ENCODE measurements around the gene PPP1R12A. TPM values are rescaled to one million over a fixed set of nuclear protein-coding genes. Genes with fewer than 3 reads are reported as not detected.
"Not testable (repeated sequence)": the region's sequence is repeated elsewhere in the genome, so short reads cannot be mapped to it uniquely, and the experiment has no call there.

Gene PPP1R12A
- total RNA-seq, 1 donor from 2014 or later: 106 TPM

DNA sequence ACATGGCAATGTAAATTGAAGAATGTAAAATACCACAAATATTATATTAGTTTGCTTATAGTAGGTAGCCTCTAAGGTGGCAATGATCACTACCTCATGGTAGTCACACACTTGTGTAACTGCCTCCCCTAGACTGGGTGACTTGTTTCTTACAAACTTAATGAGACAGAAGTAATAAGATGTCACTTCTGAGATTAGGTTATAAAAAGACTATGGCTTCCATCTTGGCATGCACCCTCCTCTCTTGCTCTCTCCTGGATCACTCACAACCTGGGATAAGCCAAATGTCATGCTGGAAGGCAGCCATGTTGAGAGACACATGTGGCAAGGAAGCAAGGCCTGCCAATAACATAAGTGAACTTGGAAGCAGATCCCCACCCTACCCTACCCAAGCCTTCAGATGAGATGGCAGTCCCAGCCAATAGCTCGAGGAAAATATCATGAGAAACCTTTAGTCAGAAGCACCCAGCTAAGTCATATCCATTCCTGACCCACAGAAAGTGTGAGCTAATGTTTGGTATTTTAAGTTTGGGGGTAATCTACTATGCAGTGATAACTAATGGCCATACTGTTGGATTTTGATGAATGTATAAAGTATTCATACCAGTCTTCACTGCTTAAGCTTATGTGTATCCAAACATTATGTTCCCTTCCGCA is 43.3 kb downstream of the PPP1R12A start:
- no peak for DNase-seq

DNA sequence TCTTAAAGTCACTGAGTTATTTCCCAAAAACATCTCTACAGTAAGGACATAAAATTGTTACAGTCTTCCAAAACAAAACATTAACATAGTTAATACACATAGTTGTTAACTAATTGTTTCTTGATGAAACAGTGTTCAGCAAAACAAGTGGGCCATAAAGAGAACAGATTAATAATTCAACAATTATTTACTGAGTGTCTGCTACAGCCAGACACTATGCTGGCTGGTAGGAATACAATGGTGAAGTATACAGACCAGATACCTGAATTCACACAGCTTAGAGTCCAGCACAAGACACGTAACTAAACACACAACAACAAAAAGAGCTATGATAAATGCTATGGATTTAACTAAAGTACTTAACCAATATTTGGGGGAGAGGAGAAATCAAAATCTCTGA is 47.0 kb downstream of the PPP1R12A start:
- DNase-seq: no peak

GRCh38 chr12:79886917-79887519 is 47.9 kb downstream of the PPP1R12A start:
- DNase-seq: peak; percentile 72

DNA sequence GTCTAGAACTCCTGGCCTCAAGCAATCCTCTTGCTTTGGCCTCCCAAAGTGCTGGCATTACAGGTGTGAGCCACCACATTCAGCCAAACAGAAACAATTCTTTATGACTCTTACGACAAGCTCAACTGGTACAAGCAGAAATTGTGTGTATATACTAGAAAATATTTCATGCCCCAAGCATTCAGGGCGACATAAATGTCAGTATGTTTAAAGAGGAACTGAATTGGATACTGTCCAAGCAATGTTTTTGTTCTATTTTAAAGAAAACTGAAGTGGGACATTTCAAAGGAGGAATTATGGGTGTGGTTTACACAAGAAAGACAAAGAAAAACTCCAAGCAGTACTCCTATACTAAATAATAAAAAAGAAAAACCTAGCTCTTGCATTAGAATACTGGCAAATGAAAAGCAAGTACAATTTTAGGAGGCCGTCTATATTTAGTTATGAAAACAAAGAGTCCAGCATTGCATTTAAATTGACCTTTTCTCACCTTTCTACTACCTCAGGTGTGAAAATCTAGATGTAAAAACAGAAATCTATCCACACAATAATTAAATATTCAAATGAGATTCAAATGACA is 48.9 kb downstream of the PPP1R12A start:
- DNase-seq: peak; percentile 61

- DNase-seq: no peak
Measured at GRCh38 chr12:79884401-79885006, 50.4 kb downstream of the PPP1R12A start.

- DNase-seq: no peak
Measured at GRCh38 chr12:79883216-79883615, 51.7 kb downstream of the PPP1R12A start.

- DNase-seq: no peak
Measured at GRCh38 chr12:79881351-79881750, 53.5 kb downstream of the PPP1R12A start.

- not testable (repeated sequence) for DNase-seq
Measured at GRCh38 chr12:79878506-79878905, 56.4 kb downstream of the PPP1R12A start.

- DNase-seq: no peak
Measured at GRCh38 chr12:79877246-79877645, 57.7 kb downstream of the PPP1R12A start.

DNA sequence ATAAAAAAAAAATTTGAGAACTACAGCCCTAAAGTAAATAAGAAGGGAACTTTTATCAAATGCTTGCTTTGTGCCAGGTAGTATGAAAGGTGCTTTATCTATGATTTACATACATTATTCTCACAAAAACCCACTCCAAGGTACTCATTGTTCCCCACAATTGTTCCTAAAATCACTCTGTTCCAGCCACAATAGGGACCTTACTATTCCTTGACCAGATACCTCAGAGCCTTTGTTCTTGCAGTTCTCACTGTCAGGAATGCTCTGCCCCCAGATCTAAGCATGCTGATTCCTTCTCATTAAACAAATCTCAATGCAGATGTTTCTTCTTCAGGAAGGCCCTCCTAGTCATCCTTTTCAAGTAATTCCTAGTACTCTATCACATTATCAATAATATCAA is 60.2 kb downstream of the PPP1R12A start:
- no peak for DNase-seq

DNA sequence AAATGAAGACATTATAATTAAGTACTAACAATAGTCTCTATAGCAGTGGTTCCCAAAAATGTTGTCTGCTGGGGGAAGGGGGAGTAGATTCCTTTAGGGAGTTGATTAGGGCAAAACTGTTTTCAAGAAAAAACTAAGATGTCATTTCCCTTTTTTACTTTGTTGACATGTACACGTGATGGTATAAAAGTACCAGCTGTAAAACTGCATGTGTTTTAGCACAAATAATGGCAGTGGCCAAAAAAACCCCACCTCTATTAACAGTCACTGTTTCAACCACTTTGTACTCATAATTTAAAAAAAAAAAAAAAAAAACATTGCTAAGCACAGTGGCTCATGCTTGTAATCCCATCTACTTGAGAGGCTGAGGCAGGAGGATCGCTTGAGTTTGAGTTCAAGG is 61.7 kb downstream of the PPP1R12A start:
- no peak for DNase-seq

DNA sequence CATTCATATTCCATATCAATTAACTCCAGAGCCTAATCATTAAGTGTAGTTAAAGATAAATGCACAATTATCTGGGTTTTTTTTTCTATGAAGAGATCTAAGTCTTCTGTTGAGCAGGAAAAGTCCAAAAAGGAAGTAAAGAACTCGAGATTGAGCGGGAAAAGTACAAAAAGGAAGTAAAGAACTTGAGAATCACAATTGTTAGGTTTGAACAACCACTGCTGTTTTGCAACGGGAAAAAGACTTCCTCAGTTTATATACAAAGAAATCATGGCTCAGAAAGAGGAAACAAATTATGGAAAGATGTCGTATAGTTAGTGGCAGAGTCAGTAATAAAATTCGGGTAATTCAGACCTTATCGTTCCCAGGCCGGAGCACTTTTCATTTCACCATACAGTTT is 63.3 kb downstream of the PPP1R12A start:
- DNase-seq: no peak

DNA sequence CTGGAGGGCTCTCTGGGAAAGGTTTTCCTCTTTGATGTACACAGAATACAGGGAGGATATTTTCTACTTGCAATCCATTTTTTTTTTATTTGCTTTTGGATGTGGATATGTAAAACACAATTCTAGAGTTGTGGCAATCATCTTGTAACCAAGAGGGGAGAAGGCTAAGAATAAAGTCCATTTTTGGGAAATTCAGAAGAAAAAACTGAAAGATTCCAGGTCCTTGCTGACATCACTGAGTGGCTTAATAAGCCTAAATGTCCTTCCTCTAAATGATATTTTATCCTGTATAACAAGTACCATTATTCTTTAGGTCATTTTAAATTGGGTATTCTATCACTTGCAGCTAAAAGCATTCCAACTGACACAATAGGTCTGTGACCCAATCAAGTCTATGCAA is 64.0 kb downstream of the PPP1R12A start:
- DNase-seq: no peak

DNA sequence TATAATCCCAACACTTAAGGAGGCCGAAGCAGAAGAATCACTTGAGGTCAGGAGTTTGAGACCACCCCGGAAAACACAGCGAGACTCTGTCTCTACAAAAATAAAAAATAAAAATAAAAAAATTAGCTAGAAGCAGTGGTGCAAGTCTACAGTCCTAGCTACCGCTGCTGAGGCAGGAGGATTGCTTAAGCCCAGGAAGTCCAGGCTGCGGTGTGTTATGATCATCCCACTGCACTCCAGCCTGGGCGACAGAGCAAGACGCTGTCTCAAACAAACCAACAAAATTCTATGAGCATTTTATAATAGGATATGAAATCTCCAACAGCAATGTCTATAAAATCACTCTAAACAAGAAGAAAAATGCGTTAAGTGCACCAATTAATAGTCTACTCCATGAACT is 75.3 kb downstream of the PPP1R12A start:
- DNase-seq: no peak

DNA sequence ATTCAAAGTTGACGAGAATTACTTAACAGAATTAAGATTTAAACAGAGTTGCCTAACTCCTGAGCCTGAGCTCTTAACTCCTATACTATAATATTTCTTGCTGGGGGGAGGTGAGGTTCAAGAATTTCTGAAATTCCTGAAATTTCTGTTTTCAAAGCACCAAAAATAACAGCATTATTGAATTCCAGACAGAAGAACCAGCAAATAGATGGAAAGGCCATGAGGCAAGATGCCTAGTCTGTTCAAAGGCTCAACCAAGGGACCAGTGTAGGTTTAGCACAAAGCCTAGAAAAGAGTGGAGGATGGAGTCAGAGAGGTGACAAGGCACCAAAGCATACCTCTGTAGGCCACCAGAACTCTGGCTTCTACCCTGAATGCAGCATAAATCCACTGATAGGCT is 76.4 kb downstream of the PPP1R12A start:
- DNase-seq: no peak

DNA sequence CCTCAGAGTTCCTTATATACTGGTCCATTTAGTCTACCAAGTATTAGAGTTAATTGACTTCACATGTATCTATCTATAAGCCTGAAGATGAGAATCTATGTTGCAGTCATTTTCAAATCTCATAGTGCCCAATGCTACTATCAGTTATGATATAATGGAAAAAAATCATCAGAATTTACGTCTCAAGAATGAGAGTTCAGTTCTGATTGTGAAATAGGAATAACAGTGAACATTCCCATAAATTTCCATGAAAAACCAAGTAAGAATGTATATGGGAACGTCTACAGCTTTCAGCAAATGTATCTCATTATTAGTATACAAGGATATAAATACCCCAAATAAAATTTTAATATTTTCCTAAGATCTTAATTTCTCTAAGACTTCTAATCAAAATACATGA is 77.2 kb downstream of the PPP1R12A start:
- DNase-seq: no peak

DNA sequence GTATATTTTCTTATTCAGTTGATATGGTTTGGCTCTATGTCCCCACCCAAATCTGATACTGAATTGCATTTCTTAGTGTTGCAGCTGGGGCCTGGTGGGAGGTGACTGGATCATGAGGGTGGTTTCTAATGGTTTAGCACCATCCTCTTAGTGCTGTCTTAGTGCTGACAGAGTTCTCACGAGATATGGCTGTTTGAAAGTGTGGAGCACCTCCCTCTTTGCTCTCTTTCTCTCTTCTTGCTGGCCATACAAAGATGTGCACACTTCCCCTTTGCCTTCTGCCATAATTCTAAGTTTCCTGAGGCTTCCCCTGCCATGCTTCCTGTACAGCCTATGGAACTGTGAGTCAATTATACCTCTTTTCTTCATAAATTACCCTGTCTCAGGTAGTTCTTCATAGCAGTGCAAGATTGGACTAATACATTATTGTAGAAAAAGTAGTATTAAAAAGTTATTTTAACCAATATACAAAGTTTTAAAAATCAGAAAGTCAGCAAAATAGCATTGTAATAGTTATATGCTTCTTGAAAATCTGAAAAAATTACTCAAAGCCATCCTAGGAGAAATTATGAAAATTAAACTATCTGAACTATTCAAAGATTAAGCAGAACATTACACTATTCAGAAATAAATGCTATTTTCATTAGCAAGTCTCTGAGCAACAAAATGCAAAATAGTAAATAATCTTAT is 84.1 kb downstream of the PPP1R12A start:
- DNase-seq: no peak

DNA sequence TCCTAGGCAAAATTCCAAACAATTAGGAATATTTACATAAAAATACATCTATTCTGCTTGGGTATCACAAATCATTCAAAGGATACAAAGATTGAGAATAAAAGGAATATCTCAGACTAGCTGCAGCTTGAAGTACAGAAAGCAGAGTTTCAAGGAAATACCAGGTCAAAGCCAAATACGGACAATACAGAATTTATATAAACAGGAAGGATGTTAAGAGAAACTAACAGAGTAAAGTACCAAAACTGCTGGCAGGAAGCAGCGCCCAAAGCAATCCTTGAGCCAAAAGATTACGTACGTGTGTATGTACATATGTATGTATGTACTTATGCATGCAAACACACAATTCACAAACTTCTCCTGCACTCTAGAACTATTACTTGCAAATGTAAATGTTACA is 86.6 kb downstream of the PPP1R12A start:
- peak; percentile 59 for DNase-seq

GRCh38 chr12:79847417-79847816 is 87.5 kb downstream of the PPP1R12A start:
- no peak for DNase-seq

GRCh38 chr12:79844693-79845092 is 90.2 kb downstream of the PPP1R12A start:
- peak; percentile 92 for DNase-seq

- no peak for DNase-seq
Measured at GRCh38 chr12:79843978-79844377, 90.9 kb downstream of the PPP1R12A start.

- no peak for DNase-seq
Measured at GRCh38 chr12:79842630-79843029, 92.3 kb downstream of the PPP1R12A start.

GRCh38 chr12:79841878-79842265 is 93.0 kb downstream of the PPP1R12A start:
- DNase-seq: no peak

All from dermis blood vessel endothelial cell (primary cell).